Activated naive CD4-positive, alpha-beta T cell treated with Interleukin-2 at 50 U/mL for 16 hours (primary cell): ENCODE results near the gene P3H2.
"Not testable (repeated sequence)": the region's sequence is repeated elsewhere in the genome, so short reads cannot be mapped to it uniquely, and the experiment has no call there.

Experiments
- DNase-seq: peaks from one replicate; pipeline ENCODE4 v3.0.0-alpha.2; 2020

P3H2 gene

GRCh38 chr3:190120269-190121060 lies at the start of gene P3H2:
Gene P3H2, minus strand, starts transcription at chr3:190120897. Its CDS starts 166 bp downstream, at chr3:190120731.
- no peak for DNase-seq

GRCh38 chr3:190169877-190170276 lies 49.2 kb upstream of the P3H2 start:
- DNase-seq: no peak

- no peak for DNase-seq
These were observed 48.5 kb upstream of the P3H2 start for GRCh38 chr3:190169243-190169642.

GRCh38 chr3:190167936-190168680 lies 47.4 kb upstream of the P3H2 start:
- DNase-seq: no peak

- no peak for DNase-seq
These were observed 46.3 kb upstream of the P3H2 start for GRCh38 chr3:190166948-190167347.

- no peak for DNase-seq
These were observed 44.6 kb upstream of the P3H2 start for GRCh38 chr3:190165253-190165652.

- DNase-seq: not testable (repeated sequence)
These were observed 41.3 kb upstream of the P3H2 start for GRCh38 chr3:190162013-190162412.

GRCh38 chr3:190159902-190160435 lies 39.3 kb upstream of the P3H2 start:
- DNase-seq: no peak

GRCh38 chr3:190158261-190158660 lies 37.6 kb upstream of the P3H2 start:
- no peak for DNase-seq

- DNase-seq: no peak
These were observed 35.1 kb upstream of the P3H2 start for GRCh38 chr3:190155752-190156151.

- DNase-seq: no peak
These were observed 30.0 kb upstream of the P3H2 start for GRCh38 chr3:190150681-190151080.

GRCh38 chr3:190149830-190150619 lies 29.3 kb upstream of the P3H2 start:
- not testable (repeated sequence) for DNase-seq

GRCh38 chr3:190144793-190145192 lies 24.1 kb upstream of the P3H2 start:
- not testable (repeated sequence) for DNase-seq

GRCh38 chr3:190142041-190142440 lies 21.3 kb upstream of the P3H2 start:
- no peak for DNase-seq

GRCh38 chr3:190139365-190139764 lies 18.7 kb upstream of the P3H2 start:
- DNase-seq: no peak

GRCh38 chr3:190132371-190132770 lies 11.7 kb upstream of the P3H2 start:
- no peak for DNase-seq

GRCh38 chr3:190131329-190131728 lies 10.6 kb upstream of the P3H2 start:
- no peak for DNase-seq

GRCh38 chr3:190130696-190131095 lies 10.0 kb upstream of the P3H2 start:
- DNase-seq: no peak

GRCh38 chr3:190130037-190130436 lies 9.3 kb upstream of the P3H2 start:
- no peak for DNase-seq

GRCh38 chr3:190127797-190128196 lies 7.1 kb upstream of the P3H2 start:
- DNase-seq: no peak

GRCh38 chr3:190127195-190127594 lies 6.5 kb upstream of the P3H2 start:
- no peak for DNase-seq

GRCh38 chr3:190125436-190126068 lies 4.9 kb upstream of the P3H2 start:
- no peak for DNase-seq

GRCh38 chr3:190124067-190124466 lies 3.4 kb upstream of the P3H2 start:
- DNase-seq: no peak
